ENCODE data around the gene FLNC. TPM values are rescaled to one million over a fixed set of nuclear protein-coding genes. Genes with fewer than 3 reads are reported as not detected.

Gene FLNC
- total RNA-seq, 1 donor from 2014 or later = 11.7 TPM

DNA sequence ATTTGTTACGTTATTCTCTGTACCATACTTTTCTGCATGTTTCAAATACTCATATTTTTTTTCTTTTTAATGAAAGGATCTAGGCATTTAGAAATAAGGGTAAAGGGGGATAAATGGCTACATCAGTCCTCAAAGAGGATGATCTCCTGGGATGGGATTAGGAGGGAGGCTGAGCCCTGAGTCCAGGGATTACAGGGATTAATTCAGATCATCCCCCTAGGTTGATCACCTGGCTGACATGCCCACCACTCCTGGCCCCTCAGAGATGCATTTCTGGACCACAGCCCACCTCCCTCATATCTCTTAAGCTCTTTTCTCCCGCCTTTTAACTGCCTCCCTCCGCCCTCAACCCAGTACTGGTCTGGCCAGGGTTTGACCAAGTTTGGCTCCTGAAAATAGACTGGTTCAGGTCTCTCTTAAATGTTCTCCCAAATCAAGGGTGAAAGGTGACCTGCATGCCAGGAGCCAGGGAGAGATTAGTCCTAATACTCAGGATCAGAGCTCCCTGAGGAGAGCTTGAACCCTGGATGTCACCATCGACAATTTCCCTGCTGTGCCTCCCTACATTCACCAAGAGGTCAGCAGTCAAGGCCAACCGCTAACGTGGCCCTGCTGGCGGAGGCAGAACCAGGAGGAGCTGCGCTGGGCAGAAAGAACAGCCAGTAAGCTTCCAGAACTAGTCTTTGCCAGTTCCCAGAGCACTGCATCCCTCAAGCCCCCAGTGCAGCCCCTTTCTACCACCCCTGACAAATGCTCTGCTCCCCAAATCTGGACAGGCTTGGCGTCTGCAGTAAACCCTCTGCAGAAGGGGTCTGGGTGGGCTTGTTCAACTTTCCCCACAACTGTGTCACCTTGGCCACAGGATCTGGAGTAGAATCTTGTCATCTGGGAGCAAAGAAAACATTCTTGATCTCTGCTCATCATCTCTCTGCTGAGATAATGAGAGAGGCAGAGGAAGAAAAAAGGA is 41.5 kb upstream of the FLNC start:
- no peak overlapping the region for H3K4me3 ChIP-seq
- H3K4me1 ChIP-seq = peaks cover 14% of the 10 kb centered on the region
- no peaks in the 10 kb centered on the region for H3K36me3 ChIP-seq
- H3K27ac ChIP-seq = no peak overlapping the region
- TF ChIP-seq, protein P1, sequence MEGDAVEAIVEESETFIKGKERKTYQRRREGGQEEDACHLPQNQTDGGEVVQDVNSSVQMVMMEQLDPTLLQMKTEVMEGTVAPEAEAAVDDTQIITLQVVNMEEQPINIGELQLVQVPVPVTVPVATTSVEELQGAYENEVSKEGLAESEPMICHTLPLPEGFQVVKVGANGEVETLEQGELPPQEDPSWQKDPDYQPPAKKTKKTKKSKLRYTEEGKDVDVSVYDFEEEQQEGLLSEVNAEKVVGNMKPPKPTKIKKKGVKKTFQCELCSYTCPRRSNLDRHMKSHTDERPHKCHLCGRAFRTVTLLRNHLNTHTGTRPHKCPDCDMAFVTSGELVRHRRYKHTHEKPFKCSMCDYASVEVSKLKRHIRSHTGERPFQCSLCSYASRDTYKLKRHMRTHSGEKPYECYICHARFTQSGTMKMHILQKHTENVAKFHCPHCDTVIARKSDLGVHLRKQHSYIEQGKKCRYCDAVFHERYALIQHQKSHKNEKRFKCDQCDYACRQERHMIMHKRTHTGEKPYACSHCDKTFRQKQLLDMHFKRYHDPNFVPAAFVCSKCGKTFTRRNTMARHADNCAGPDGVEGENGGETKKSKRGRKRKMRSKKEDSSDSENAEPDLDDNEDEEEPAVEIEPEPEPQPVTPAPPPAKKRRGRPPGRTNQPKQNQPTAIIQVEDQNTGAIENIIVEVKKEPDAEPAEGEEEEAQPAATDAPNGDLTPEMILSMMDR (IDR thresholded peaks at IDR 0.05) = no peak
- ATAC-seq = no peak
- no peaks in the 10 kb centered on the region for H3K9me3 ChIP-seq
- peaks cover 6% of the 10 kb centered on the region for H3K27me3 ChIP-seq (ENCODE audit: low read depth)
- no peak for DNase-seq
- intact Hi-C loops (cut with DNase I) = no loop called here

DNA sequence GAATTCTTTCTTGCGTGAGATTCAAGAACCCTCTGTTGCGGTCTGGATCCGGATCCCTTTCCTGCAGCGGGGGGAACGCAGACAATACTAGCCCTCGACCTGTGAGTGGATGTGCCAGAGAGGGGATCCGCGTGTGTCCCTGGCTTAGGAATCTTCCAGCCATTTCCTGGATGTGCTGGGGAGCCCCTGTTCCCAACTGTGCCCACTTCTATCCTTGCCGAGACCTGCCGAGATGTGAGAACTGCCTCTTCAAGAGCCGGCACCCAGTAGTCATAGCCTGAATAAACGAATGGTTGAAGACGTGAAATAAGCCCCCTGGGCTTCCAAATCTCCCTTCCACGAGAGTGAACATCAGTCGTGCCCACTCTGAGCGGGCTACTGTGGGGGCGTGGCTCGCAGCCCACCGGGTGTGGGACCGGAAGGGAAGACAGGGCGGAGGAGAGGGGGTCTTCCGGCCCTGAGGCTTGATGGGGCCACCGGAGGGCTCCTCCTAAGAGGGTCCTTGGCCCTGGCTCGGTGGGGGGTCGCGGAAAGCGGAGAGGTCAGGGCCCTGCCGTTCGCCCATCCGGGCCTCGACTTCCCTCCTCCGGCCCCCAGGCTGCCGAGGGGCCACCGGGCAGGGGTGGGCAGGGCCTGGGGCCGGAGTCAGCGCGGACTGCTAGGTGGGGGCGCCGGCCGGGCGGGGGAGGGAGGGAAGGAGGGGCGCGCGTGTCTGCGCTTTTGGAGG is 39.7 kb upstream of the FLNC start:
- H3K27ac ChIP-seq = no peak overlapping the region
- TF ChIP-seq, protein P1 (IDR thresholded peaks at IDR 0.05) = no peak
- H3K36me3 ChIP-seq = no peaks in the 10 kb centered on the region
- peak overlapping the region; percentile 84 for H3K4me3 ChIP-seq
- H3K4me1 ChIP-seq = peaks cover 14% of the 10 kb centered on the region
- H3K9me3 ChIP-seq = no peaks in the 10 kb centered on the region
- intact Hi-C loops (cut with DNase I) = no loop called here
- ATAC-seq = peak; percentile 31 to 34
- no peak for DNase-seq
- H3K27me3 ChIP-seq (ENCODE audit: low read depth) = peaks cover 6% of the 10 kb centered on the region

DNA sequence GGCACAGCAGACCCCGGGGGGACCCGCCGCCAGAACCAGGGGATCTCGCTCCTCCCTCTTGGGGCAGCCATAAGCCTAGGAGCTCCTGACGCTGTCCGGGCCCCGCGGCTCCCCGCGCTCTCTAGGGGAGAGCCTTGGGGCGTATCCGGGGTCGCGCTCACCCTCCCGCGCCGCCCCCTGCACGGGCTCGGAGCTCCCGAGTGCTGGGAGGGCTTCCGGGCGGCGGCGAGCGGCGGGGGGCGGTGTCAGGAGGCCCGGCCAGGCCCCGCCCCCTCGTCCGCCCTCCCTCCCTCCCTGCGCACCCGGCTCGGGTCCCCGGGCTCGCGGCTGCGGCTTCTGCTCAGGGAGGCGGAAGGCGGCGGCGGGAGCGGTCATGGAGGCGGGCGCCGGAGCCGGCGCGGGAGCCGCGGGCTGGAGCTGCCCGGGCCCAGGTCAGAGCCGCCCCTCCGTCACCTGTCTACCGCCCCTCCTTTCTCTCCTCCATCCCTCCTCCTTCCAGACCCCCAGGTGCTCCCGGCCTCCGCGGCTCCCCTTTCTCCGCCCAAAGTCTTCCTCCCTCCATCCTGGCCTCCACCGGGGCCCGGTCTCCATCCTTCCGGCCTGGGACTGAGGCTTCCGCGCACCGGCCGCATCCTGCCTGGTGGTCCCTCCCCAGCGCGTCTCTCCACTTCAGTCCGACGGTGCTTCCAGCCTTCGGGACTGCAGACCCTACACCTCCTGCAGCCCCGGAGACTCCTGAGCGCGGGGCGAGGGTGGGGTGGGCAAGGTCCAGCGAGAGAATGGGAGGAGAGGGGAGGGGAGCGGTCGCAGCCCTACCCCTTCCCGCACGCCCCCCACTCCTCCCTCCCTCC is 38.9 kb upstream of the FLNC start, which contains the start of gene CCDC136:
Gene CCDC136 (plus strand): TSS at position 848 of the 851 bp plus-strand sequence. CDS start 444 bp downstream, outside the sequence.
- peaks cover 14% of the 10 kb centered on the region for H3K4me1 ChIP-seq
- peak within 1 kb of the TSS; percentile 84 for H3K4me3 ChIP-seq
- H3K27me3 ChIP-seq (ENCODE audit: low read depth) = peaks cover 6% of the 10 kb centered on the region
- intact Hi-C loops (cut with DNase I) = no loop called here
- ATAC-seq (peak; percentile 89 to 92), DNase-seq (peak; percentile 77)
- no peaks in the 10 kb centered on the region for H3K9me3 ChIP-seq
- H3K27ac ChIP-seq = no peak within 1 kb of the TSS
- no peaks in the 10 kb centered on the region for H3K36me3 ChIP-seq
- TF ChIP-seq, protein P1 (IDR thresholded peaks at IDR 0.05) = no peak

DNA sequence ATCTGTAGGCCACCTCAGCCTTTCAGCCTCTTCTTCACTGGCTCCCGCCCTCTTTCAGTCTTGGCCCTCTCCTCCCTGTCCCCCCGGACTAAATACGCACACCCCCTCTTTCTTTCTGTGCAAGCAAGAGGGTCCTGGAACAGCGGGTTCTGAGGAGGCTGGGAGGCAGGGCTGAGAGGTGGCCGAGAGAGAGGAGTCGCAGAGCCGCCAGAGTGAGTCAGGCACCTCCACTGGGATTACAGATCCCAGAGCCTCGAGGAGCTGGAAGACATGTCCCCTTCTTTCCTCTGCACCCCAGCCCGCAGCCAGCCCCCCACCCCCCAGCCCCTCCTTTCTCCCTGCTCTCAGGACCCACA is 38.3 kb upstream of the FLNC start:
- DNase-seq (no peak), ATAC-seq (peak in 1 of 2 donors; percentile 2)
- peaks cover 14% of the 10 kb centered on the region for H3K4me1 ChIP-seq
- peak overlapping the region; percentile 84 for H3K4me3 ChIP-seq
- H3K27ac ChIP-seq = no peak overlapping the region
- H3K36me3 ChIP-seq = no peaks in the 10 kb centered on the region
- H3K9me3 ChIP-seq = no peaks in the 10 kb centered on the region
- intact Hi-C loops (cut with DNase I) = no loop called here
- TF ChIP-seq, protein P1 (IDR thresholded peaks at IDR 0.05) = no peak
- peaks cover 6% of the 10 kb centered on the region for H3K27me3 ChIP-seq (ENCODE audit: low read depth)

Measured in lower lobe of right lung (tissue), 2 donors.